Measurements from ENCODE around the gene SPEF2. TPM values are rescaled to one million over a fixed set of nuclear protein-coding genes. Genes with fewer than 3 reads are reported as not detected.
"Not testable (repeated sequence)": the region's sequence is repeated elsewhere in the genome, so short reads cannot be mapped to it uniquely, and the experiment has no call there.

Gene SPEF2
- total RNA-seq, 1 donor from 2014 or later: 5.8 TPM

DNA sequence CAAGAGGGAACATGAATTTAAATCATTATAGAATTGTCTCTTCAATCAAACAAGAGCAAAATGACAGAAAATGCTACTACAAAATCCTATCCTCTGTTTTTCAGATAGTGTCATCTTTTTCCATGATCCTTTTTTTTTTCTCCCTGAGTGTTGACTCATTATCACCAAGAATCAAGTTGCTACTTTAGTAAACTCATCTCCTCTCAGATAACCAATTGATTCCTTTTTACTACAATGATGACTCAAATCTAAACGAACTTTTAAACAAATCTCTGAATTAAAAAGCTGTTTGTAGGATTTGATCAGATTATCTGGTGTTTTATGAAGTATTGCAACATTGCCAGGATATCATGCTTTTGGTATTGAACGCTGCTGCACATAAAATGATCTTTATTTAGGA lies 215.1 kb downstream of the SPEF2 start:
- DNase-seq: no peak
- intact Hi-C loops (cut with micrococcal nuclease): loop anchor here (1.0 to 2.0 kb wide), 4 partner anchors 11 to 72 kb away; no protein-coding TSS in a partner anchor
- Mint-ChIP-seq H3K27me3 (no peaks in the 10 kb centered on the region), H3K36me3 (ENCODE audit: low read depth) (peaks cover 2% of the 10 kb centered on the region), H3K9me3 (no peaks in the 10 kb centered on the region), H3K4me1 (peaks cover 77% of the 10 kb centered on the region), H3K27ac (peak overlapping the region; percentile 92), H3K4me3 (peak overlapping the region; percentile 17)

GRCh38 chr5:35833224-35833623 lies 215.6 kb downstream of the SPEF2 start:
- peaks cover 2% of the 10 kb centered on the region for H3K9me3 Mint-ChIP-seq
- peak overlapping the region; percentile 92 for H3K27ac Mint-ChIP-seq
- H3K36me3 Mint-ChIP-seq (ENCODE audit: low read depth): peaks cover 4% of the 10 kb centered on the region
- intact Hi-C loops (cut with micrococcal nuclease): loop anchor here (2.0 kb wide), 1 partner anchor 72 kb away; no protein-coding TSS in a partner anchor
- peak; percentile 60 for DNase-seq
- H3K4me3 Mint-ChIP-seq: peak overlapping the region; percentile 69
- H3K4me1 Mint-ChIP-seq: peaks cover 76% of the 10 kb centered on the region
- no peaks in the 10 kb centered on the region for H3K27me3 Mint-ChIP-seq

GRCh38 chr5:35835796-35836742 lies 218.4 kb downstream of the SPEF2 start:
- intact Hi-C loops (cut with micrococcal nuclease): loop anchor here (1.0 to 5.0 kb wide), 7 partner anchors 10 to 164 kb away; no protein-coding TSS in a partner anchor
- Mint-ChIP-seq H3K9me3 (peaks cover 10% of the 10 kb centered on the region), H3K27me3 (no peaks in the 10 kb centered on the region), H3K36me3 (ENCODE audit: low read depth) (peaks cover 14% of the 10 kb centered on the region), H3K4me3 (peak overlapping the region; percentile 79), H3K4me1 (peaks cover 74% of the 10 kb centered on the region), H3K27ac (peak overlapping the region; percentile 93)
- peak; percentile 68 for DNase-seq

- peak; percentile 58 for DNase-seq
- Mint-ChIP-seq H3K36me3 (ENCODE audit: low read depth) (peaks cover 16% of the 10 kb centered on the region), H3K9me3 (peaks cover 10% of the 10 kb centered on the region), H3K4me1 (peaks cover 53% of the 10 kb centered on the region), H3K27me3 (no peaks in the 10 kb centered on the region), H3K27ac (peak overlapping the region; percentile 88), H3K4me3 (peak overlapping the region; percentile 39)
- intact Hi-C loops (cut with micrococcal nuclease): loop anchor here (5.0 kb wide), 2 partner anchors 101 to 166 kb away; no protein-coding TSS in a partner anchor
These were observed 220.8 kb downstream of the SPEF2 start for GRCh38 chr5:35838370-35839042.

DNA sequence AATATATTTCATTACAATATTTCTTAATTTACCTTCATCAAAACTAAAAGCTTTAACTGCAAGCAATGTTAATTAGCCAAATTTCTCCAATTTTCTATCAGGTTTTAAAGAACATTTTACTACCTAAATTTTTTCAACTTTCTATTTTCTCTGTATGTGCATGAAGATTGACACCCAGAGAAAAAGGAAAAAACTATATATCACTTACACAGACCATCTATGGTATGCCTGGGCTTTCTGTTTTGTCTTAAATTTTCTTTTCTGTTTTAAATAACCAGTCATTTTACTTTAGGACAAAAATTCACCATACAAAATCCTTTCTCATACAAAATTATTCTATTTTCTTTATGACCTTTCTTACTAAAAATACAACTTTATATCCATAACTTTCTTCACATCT lies 225.2 kb downstream of the SPEF2 start:
- peaks cover 47% of the 10 kb centered on the region for H3K36me3 Mint-ChIP-seq (ENCODE audit: low read depth)
- H3K9me3 Mint-ChIP-seq: peaks cover 31% of the 10 kb centered on the region
- no peak overlapping the region for H3K4me3 Mint-ChIP-seq
- H3K27ac Mint-ChIP-seq: no peak overlapping the region
- DNase-seq: no peak
- no peaks in the 10 kb centered on the region for H3K27me3 Mint-ChIP-seq
- H3K4me1 Mint-ChIP-seq: peaks cover 18% of the 10 kb centered on the region
- intact Hi-C loops (cut with micrococcal nuclease): no loop called here

- H3K27me3 Mint-ChIP-seq; H3K27ac Mint-ChIP-seq; H3K4me3 Mint-ChIP-seq; H3K4me1 Mint-ChIP-seq; intact Hi-C loops (cut with micrococcal nuclease): not testable (repeated sequence)
- Mint-ChIP-seq H3K36me3 (ENCODE audit: low read depth) (peaks cover 43% of the 10 kb centered on the region), H3K9me3 (peaks cover 25% of the 10 kb centered on the region)
- DNase-seq: peak; percentile 58
These were observed 227.8 kb downstream of the SPEF2 start for GRCh38 chr5:35845508-35845907.

- Mint-ChIP-seq H3K4me1 (peaks cover 20% of the 10 kb centered on the region), H3K9me3 (peaks cover 25% of the 10 kb centered on the region), H3K4me3 (no peak overlapping the region), H3K36me3 (ENCODE audit: low read depth) (peaks cover 41% of the 10 kb centered on the region), H3K27ac (no peak overlapping the region), H3K27me3 (no peaks in the 10 kb centered on the region)
- no peak for DNase-seq
- intact Hi-C loops (cut with micrococcal nuclease): no loop called here
These were observed 229.8 kb downstream of the SPEF2 start for GRCh38 chr5:35847491-35847890.

DNA sequence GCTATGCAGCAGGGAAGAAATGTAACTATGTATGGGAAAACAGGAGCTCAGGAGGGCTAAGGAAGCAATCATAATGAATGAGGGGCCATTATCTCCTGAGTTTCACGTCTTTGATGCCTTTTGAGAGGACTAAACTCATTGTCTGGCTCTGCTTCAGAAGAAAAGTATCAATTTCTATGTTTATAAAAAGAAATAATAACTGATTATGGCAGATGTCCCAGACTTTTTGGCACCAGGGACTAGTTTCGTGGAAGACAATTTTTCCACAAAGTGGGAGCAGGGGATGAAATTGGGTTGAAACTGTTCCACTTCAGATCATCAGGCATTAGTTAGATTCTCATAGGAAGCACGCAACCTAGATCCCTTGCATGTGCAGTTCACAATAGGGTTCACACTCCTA lies 230.3 kb downstream of the SPEF2 start:
- peak; percentile 43 for DNase-seq
- intact Hi-C loops (cut with micrococcal nuclease): no loop called here
- Mint-ChIP-seq H3K36me3 (ENCODE audit: low read depth) (peaks cover 41% of the 10 kb centered on the region), H3K9me3 (peaks cover 25% of the 10 kb centered on the region), H3K27ac (no peak overlapping the region), H3K4me1 (peaks cover 23% of the 10 kb centered on the region), H3K27me3 (no peaks in the 10 kb centered on the region), H3K4me3 (no peak overlapping the region)

- Mint-ChIP-seq H3K4me1 (peaks cover 39% of the 10 kb centered on the region), H3K27me3 (no peaks in the 10 kb centered on the region), H3K4me3 (no peak overlapping the region), H3K9me3 (peaks cover 18% of the 10 kb centered on the region), H3K36me3 (ENCODE audit: low read depth) (peaks cover 43% of the 10 kb centered on the region), H3K27ac (no peak overlapping the region)
- peak; percentile 54 for DNase-seq
- intact Hi-C loops (cut with micrococcal nuclease): no loop called here
These were observed 232.2 kb downstream of the SPEF2 start for GRCh38 chr5:35849860-35850259.

DNA sequence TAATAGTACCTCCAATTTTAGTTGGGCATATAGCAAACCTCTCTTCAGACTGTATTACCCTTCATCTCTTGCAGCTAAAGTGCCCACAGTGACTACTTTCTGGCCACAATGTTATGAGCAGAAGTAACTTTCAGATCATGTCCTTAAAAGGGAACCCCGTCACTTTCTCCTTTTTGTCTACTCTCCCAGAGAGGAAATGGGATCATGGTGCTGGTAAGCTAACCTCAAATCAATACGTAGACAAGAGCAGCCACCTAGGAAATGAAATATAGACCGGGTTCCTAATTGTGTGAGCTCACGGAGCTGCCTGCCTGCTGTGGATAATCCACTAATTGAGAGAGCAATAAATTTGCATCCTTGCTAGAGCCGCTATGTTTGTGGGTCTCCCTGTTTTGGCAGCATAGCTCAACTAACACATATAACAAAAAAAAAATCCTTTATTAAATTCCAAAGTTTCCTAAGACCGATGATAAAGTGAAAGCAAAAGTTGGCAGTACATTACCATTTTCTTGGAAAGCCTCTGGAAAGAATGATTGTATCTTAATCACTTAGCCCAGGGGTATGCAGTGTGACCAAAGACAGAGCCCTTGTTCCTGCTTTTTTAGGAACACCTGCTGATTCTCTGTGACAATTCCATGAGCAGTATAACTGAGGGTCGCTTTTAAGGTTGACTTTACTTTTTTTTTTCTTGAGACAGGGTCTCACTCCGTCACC lies 233.5 kb downstream of the SPEF2 start:
- intact Hi-C loops (cut with micrococcal nuclease): no loop called here
- peak overlapping the region; percentile 22 for H3K4me3 Mint-ChIP-seq
- peaks cover 32% of the 10 kb centered on the region for H3K36me3 Mint-ChIP-seq (ENCODE audit: low read depth)
- no peaks in the 10 kb centered on the region for H3K27me3 Mint-ChIP-seq
- peaks cover 14% of the 10 kb centered on the region for H3K9me3 Mint-ChIP-seq
- H3K4me1 Mint-ChIP-seq: peaks cover 50% of the 10 kb centered on the region
- H3K27ac Mint-ChIP-seq: peak overlapping the region; percentile 99
- peak; percentile 60 for DNase-seq

GRCh38 chr5:35852084-35852734 lies 234.5 kb downstream of the SPEF2 start:
- H3K4me1 Mint-ChIP-seq: peaks cover 59% of the 10 kb centered on the region
- H3K4me3 Mint-ChIP-seq: peak overlapping the region; percentile 87
- H3K9me3 Mint-ChIP-seq: peaks cover 10% of the 10 kb centered on the region
- H3K27ac Mint-ChIP-seq: peak overlapping the region; percentile 99
- peak; percentile 86 for DNase-seq
- H3K36me3 Mint-ChIP-seq (ENCODE audit: low read depth): peaks cover 22% of the 10 kb centered on the region
- no peaks in the 10 kb centered on the region for H3K27me3 Mint-ChIP-seq
- intact Hi-C loops (cut with micrococcal nuclease): loop anchor here (1.0 to 2.0 kb wide), 7 partner anchors 16 to 201 kb away; no protein-coding TSS in a partner anchor

- Mint-ChIP-seq H3K9me3 (peaks cover 4% of the 10 kb centered on the region), H3K4me3 (peak overlapping the region; percentile 87), H3K36me3 (ENCODE audit: low read depth) (peaks cover 19% of the 10 kb centered on the region), H3K4me1 (peaks cover 64% of the 10 kb centered on the region), H3K27me3 (no peaks in the 10 kb centered on the region), H3K27ac (peak overlapping the region; percentile 99)
- intact Hi-C loops (cut with micrococcal nuclease): loop anchor here (1.0 to 2.0 kb wide), 7 partner anchors 16 to 202 kb away; no protein-coding TSS in a partner anchor
- DNase-seq: no peak
These were observed 235.1 kb downstream of the SPEF2 start for GRCh38 chr5:35852773-35853172.

GRCh38 chr5:35853631-35854030 lies 236.0 kb downstream of the SPEF2 start:
- Mint-ChIP-seq H3K27me3 (no peaks in the 10 kb centered on the region), H3K27ac (peak overlapping the region; percentile 99), H3K4me1 (peaks cover 65% of the 10 kb centered on the region), H3K9me3 (no peaks in the 10 kb centered on the region), H3K4me3 (peak overlapping the region; percentile 87), H3K36me3 (ENCODE audit: low read depth) (peaks cover 18% of the 10 kb centered on the region)
- intact Hi-C loops (cut with micrococcal nuclease): loop anchor here (2.0 kb wide), 1 partner anchor 203 kb away; no protein-coding TSS in a partner anchor
- peak; percentile 90 for DNase-seq
